Endometrial microvascular endothelial cells (primary cell): ENCODE data around the gene LAMA5. TPM values are rescaled to one million over a fixed set of nuclear protein-coding genes. Genes with fewer than 3 reads are reported as not detected.

ENCODE experiments used
- in situ Hi-C: cut with HindIII; loops from 2 replicates; pipeline ENCODE4 v1.10.0; 2017; ENCODE audit warnings: low sequenced_read_pairs, low pct_unique_long_range_greater_than_20kb; ENCODE audit errors: inconsistent ontology term
- total RNA-seq: library from RNA; depleted of rRNA; stranded (reverse); fragments of >200 nt; gene quantifications from one replicate; pipeline ENCODE4 v1.2.3, GENCODE V29; 2015; ENCODE audit errors: inconsistent ontology term

Gene LAMA5
- total RNA-seq, 1 donor from 2014 or later = 132 TPM

- in situ Hi-C loops = no loop called here
These were observed 55.1 kb downstream of the LAMA5 start for GRCh38 chr20:62311832-62312661.

GRCh38 chr20:62311150-62311549 is 56.0 kb downstream of the LAMA5 start:
- in situ Hi-C loops = no loop called here

- in situ Hi-C loops = no loop called here
These were observed 56.4 kb downstream of the LAMA5 start for GRCh38 chr20:62310757-62311121.

GRCh38 chr20:62309947-62310756 is 57.0 kb downstream of the LAMA5 start:
- in situ Hi-C loops = no loop called here

- in situ Hi-C loops = no loop called here
These were observed 57.7 kb downstream of the LAMA5 start for GRCh38 chr20:62309198-62309944.

GRCh38 chr20:62308102-62308822 is 58.9 kb downstream of the LAMA5 start:
- in situ Hi-C loops = no loop called here

DNA sequence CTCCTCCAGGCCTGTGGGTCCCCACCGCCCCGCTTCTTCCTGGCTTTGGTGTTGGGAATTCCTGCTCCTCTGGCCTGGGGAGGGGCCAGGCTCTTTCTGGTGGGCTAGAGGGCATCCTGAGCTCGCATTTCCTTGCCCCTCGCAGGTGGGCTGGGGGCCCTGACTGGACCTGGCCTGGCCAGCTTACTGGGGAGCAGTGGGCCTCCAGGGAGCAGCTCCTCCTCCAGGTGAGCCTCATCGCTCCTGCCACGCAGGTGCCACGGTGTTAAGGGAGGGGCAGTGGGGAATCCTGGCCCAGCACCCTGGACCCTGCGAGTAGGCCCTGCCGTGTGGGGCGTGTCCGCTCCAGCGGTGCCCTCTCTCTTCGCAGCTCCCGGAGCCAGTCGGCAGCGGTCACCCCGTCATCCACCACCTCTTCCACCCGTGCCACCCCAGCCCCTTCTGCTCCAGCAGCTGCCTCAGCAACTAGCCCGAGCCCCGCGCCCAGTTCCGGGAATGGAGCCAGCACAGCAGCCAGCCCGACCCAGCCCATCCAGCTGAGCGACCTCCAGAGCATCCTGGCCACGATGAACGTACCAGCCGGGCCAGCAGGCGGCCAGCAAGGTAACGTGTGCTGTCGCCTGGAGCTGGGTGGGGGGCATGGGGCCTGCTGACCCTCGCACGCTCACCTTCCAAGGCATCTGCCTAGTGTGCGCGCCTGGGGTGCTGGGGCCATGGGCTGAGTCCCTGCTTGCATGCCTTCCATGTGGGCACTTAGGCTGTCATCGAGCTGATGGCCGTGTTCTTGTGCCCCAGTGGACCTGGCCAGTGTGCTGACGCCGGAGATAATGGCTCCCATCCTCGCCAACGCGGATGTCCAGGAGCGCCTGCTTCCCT is 59.6 kb downstream of the LAMA5 start:
- in situ Hi-C loops = no loop called here

- in situ Hi-C loops = no loop called here
These were observed 60.5 kb downstream of the LAMA5 start for GRCh38 chr20:62306414-62307187.

GRCh38 chr20:62305765-62306413 is 61.2 kb downstream of the LAMA5 start:
- in situ Hi-C loops = no loop called here

- in situ Hi-C loops = no loop called here
These were observed 61.9 kb downstream of the LAMA5 start for GRCh38 chr20:62305149-62305764.

DNA sequence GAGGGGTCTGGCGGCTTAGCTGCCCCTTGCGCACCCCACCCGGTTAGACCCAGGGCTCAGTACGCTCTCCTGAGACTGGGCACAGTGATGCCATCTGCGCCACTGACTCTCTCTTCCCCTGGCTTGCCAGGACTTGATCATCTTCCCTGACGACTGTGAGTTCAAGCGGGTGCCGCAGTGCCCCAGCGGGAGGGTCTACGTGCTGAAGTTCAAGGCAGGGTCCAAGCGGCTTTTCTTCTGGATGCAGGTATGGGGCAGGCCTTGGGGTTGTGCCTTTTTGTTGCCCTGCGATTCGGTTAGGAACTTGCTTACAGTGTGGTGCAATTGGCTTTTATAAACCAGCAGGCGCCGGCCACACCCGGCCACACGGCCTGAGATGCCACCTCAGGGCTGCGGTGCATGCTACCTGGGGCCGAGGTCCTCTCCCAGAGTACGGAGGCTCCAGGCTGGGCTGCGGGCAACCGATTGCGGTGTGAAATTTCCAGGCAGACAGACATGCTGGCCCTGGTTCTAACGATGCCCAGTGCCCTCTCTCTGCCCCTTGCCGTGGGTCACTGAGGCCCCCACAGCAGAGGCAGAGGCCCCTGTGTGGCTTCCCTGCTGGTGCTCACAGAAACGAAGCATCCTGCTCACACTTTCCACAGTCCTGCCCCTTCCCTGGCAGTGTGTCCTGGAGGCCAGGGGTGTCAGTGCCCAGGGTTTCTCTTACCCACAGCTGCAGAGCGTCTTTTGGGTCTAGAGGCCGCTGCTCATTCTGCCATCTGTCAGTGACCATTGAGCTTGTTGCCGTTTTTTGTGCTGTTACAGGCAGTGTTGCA is 62.6 kb downstream of the LAMA5 start:
- in situ Hi-C loops = no loop called here

DNA sequence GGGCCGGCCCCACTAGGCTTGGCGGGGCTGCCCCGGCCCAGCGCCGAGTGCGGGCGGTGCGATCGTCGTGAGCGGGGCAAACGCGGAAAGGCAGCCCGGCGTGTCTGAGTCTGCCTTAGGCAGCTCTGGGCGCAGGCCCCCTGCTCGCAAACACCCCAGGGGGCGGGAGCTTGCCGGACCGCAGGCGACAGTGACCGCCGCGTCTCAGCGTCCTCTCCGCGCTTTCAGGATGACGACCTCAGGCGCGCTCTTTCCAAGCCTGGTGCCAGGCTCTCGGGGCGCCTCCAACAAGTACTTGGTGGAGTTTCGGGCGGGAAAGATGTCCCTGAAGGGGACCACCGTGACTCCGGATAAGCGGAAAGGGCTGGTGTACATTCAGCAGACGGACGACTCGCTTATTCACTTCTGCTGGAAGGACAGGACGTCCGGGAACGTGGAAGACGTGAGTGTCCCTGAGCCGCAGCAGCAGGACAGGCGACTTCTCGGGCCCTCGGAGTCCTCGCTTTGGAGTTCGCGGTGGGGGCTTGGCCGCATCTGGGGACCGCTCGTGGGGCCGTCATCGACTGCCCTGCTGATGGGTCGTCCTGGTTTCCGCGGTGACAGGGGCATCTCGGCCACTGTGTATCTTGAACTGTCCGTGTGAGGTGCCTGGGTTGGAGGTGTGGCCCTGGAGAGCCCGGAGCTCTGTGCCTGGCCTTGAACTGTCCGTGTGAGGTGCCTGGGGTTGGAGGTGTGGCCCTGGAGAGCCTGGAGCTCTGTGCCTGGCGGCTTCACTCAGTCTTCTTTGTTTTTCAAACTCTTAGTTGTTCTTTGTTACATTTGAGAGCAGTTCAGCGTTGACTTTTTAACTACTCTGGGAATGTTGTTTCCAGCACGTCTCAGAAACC is 63.5 kb downstream of the LAMA5 start:
- in situ Hi-C loops = no loop called here

- in situ Hi-C loops = no loop called here
These were observed 64.1 kb downstream of the LAMA5 start for GRCh38 chr20:62303062-62303339.

- in situ Hi-C loops = no loop called here
These were observed 64.6 kb downstream of the LAMA5 start, which contains the start of gene ADRM1 for GRCh38 chr20:62302341-62303061. TSS of gene ADRM1 (plus strand) at chr20:62302997. CDS start at chr20:62303569, 572 bp downstream.
